ENCODE measurements around the gene SPOCK1. TPM values are rescaled to one million over a fixed set of nuclear protein-coding genes. Genes with fewer than 3 reads are reported as not detected.

Gene SPOCK1
- polyA plus RNA-seq, 3 donors, result 1.8 to 5.7 (median 2.1) TPM

GRCh38 chr5:137521246-137521645, 22.1 kb upstream of the SPOCK1 start:
- H3K36me3 ChIP-seq (replicated peaks in 1 of 2; ENCODE audit: control insufficient read depth in 1 of 2, insufficient read depth in 2 of 2, low read length in 2 of 2), result no peaks in the 10 kb centered on the region
- Mint-ChIP-seq H3K27ac (no peak overlapping the region), H3K4me3 (no peak overlapping the region), H3K9me3 (peaks cover 0 to 7% (median 2%) of the 10 kb centered on the region in 7 donors), H3K4me1 (peaks cover 2% of the 10 kb centered on the region), H3K36me3 (no peaks in the 10 kb centered on the region), H3K27me3 (ENCODE audit: low read depth in 3 of 3) (peaks cover 0 to 7% (median 5%) of the 10 kb centered on the region in 3 donors)
- no peak overlapping the region for H3K4me2 ChIP-seq (replicated peaks; ENCODE audit: extremely low read depth, low read length, poor library complexity, severe bottlenecking)
- peaks cover 0 to 4% of the 10 kb centered on the region in 2 donors for H3K27me3 ChIP-seq (ENCODE audit: control insufficient read depth in 2 of 2, insufficient read depth in 2 of 2, low read length in 2 of 2)
- H3K27ac ChIP-seq (ENCODE audit: low read depth in 1 of 2, low read length in 2 of 2), result no peak overlapping the region
- no peak for DNase-seq
- intact Hi-C loops (cut with micrococcal nuclease), result no loop called here
- TF ChIP-seq, protein P1, sequence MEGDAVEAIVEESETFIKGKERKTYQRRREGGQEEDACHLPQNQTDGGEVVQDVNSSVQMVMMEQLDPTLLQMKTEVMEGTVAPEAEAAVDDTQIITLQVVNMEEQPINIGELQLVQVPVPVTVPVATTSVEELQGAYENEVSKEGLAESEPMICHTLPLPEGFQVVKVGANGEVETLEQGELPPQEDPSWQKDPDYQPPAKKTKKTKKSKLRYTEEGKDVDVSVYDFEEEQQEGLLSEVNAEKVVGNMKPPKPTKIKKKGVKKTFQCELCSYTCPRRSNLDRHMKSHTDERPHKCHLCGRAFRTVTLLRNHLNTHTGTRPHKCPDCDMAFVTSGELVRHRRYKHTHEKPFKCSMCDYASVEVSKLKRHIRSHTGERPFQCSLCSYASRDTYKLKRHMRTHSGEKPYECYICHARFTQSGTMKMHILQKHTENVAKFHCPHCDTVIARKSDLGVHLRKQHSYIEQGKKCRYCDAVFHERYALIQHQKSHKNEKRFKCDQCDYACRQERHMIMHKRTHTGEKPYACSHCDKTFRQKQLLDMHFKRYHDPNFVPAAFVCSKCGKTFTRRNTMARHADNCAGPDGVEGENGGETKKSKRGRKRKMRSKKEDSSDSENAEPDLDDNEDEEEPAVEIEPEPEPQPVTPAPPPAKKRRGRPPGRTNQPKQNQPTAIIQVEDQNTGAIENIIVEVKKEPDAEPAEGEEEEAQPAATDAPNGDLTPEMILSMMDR (IDR thresholded peaks at IDR 0.05), result no peak
- H3K4me1 ChIP-seq (ENCODE audit: control insufficient read depth in 1 of 2, insufficient read depth in 2 of 2, low read length in 2 of 2), result no peaks in the 10 kb centered on the region
- 86% methylated on average over 1 of the region's 3 CpGs for WGBS (ENCODE audit: insufficient coverage)
- no peak overlapping the region for H3K4me3 ChIP-seq (replicated peaks in 1 of 3; ENCODE audit: low read depth in 2 of 3, low read length in 3 of 3)
- no peaks in the 10 kb centered on the region for H3K9me3 ChIP-seq (replicated peaks in 1 of 2; ENCODE audit: control insufficient read depth in 1 of 2, insufficient read depth in 1 of 2, low read length in 2 of 2)
- H3K9ac ChIP-seq (ENCODE audit: insufficient read depth, low read length, poor library complexity, severe bottlenecking), result no peak overlapping the region
- no peaks in the 10 kb centered on the region for H3K79me2 ChIP-seq (ENCODE audit: insufficient read depth, low read length)
- no peak overlapping the region for H2AFZ ChIP-seq (ENCODE audit: insufficient read depth, low read depth, low read length, poor library complexity, severe bottlenecking)
- H4K20me1 ChIP-seq (ENCODE audit: insufficient read depth, low read length), result no peaks in the 10 kb centered on the region

DNA sequence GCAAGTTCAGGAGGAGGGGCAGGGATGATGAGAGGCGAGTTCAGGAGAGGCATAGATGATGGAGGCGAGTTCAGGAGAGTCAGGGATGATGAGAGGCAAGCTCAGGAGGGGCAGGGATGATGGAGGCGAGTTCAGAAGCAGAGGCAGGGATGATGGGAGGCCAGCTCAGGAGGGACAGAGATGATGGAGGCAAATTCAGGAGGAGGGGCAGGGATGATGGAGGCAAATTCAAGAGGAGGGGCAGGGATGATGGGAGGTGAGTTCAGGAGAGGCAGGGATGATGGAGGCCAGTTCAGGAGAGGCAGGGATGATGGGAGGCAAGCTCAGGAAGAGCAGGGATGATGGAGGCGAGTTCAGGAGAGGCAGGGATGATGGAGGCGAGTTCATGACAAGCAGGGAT, 17.8 kb upstream of the SPOCK1 start:
- no peak for DNase-seq
- WGBS (ENCODE audit: insufficient coverage), result 95% methylated on average over 4 of the region's 5 CpGs
- intact Hi-C loops (cut with micrococcal nuclease), result no loop called here
- no peak overlapping the region for H3K27ac Mint-ChIP-seq
- no peak overlapping the region for H2AFZ ChIP-seq (ENCODE audit: insufficient read depth, low read depth, low read length, poor library complexity, severe bottlenecking)
- TF ChIP-seq, protein P1 (IDR thresholded peaks at IDR 0.05), result no peak
- no peaks in the 10 kb centered on the region for H4K20me1 ChIP-seq (ENCODE audit: insufficient read depth, low read length)
- no peak overlapping the region for H3K4me3 ChIP-seq (replicated peaks in 1 of 3; ENCODE audit: low read depth in 2 of 3, low read length in 3 of 3)
- no peaks in the 10 kb centered on the region for H3K9me3 ChIP-seq (replicated peaks in 1 of 2; ENCODE audit: control insufficient read depth in 1 of 2, insufficient read depth in 1 of 2, low read length in 2 of 2)
- H3K36me3 Mint-ChIP-seq, result no peaks in the 10 kb centered on the region
- H3K4me3 Mint-ChIP-seq, result no peak overlapping the region
- no peaks in the 10 kb centered on the region for H3K4me1 Mint-ChIP-seq
- H3K27me3 Mint-ChIP-seq (ENCODE audit: low read depth in 3 of 3), result peaks cover 0 to 14% (median 6%) of the 10 kb centered on the region in 3 donors
- no peaks in the 10 kb centered on the region for H3K36me3 ChIP-seq (replicated peaks in 1 of 2; ENCODE audit: control insufficient read depth in 1 of 2, insufficient read depth in 2 of 2, low read length in 2 of 2)
- peaks cover 4 to 7% of the 10 kb centered on the region in 2 donors for H3K27me3 ChIP-seq (ENCODE audit: control insufficient read depth in 2 of 2, insufficient read depth in 2 of 2, low read length in 2 of 2)
- H3K9me3 Mint-ChIP-seq, result peaks cover 0 to 4% (median 2%) of the 10 kb centered on the region in 7 donors
- H3K4me1 ChIP-seq (ENCODE audit: control insufficient read depth in 1 of 2, insufficient read depth in 2 of 2, low read length in 2 of 2), result no peaks in the 10 kb centered on the region
- no peak overlapping the region for H3K4me2 ChIP-seq (replicated peaks; ENCODE audit: extremely low read depth, low read length, poor library complexity, severe bottlenecking)
- H3K79me2 ChIP-seq (ENCODE audit: insufficient read depth, low read length), result no peaks in the 10 kb centered on the region
- no peak overlapping the region for H3K9ac ChIP-seq (ENCODE audit: insufficient read depth, low read length, poor library complexity, severe bottlenecking)
- no peak overlapping the region for H3K27ac ChIP-seq (ENCODE audit: low read depth in 1 of 2, low read length in 2 of 2)
